Adipose tissue (tissue), 3 donors: ENCODE data around the gene TMPRSS9. TPM values are rescaled to one million over a fixed set of nuclear protein-coding genes. Genes with fewer than 3 reads are reported as not detected.
"Not testable (repeated sequence)": the region's sequence is repeated elsewhere in the genome, so short reads cannot be mapped to it uniquely, and the experiment has no call there.

ENCODE experiments used
- H3K27ac ChIP-seq: one replicate; pipeline ENCODE4 v1.5.1; 2013; ENCODE audit warnings: low read depth, low read length
- WGBS, 3 donors: extraction: QIAGEN DNeasy Blood & Tissue Kit; methylation state at CpG; one replicate each; pipeline ENCODE4 v1.1.7; 2013; 5-methylcytosine and 5-hydroxymethylcytosine counted together
- polyA plus RNA-seq, 3 donors: library from polyadenylated mRNA; stranded (reverse); fragments of 200-250 nt; gene quantifications; one replicate each; pipeline ENCODE4 v1.2.3, GENCODE V29; 2013
- donor health status: healthy with polysubstance abuse.
- donor health status: Bipolar disorder and iron deficiency.
- donor health status: healthy.

The TMPRSS9 gene
- polyA plus RNA-seq, 3 donors, result 0.09 to 0.75 TPM; not detected in 1

- no peak overlapping the region for H3K27ac ChIP-seq
- 73 to 84% (median 77%) methylated on average over 7 of the region's 7 CpGs for WGBS, 3 donors
These were observed 15.5 kb downstream of the TMPRSS9 start for GRCh38 chr19:2375353-2376121.

DNA sequence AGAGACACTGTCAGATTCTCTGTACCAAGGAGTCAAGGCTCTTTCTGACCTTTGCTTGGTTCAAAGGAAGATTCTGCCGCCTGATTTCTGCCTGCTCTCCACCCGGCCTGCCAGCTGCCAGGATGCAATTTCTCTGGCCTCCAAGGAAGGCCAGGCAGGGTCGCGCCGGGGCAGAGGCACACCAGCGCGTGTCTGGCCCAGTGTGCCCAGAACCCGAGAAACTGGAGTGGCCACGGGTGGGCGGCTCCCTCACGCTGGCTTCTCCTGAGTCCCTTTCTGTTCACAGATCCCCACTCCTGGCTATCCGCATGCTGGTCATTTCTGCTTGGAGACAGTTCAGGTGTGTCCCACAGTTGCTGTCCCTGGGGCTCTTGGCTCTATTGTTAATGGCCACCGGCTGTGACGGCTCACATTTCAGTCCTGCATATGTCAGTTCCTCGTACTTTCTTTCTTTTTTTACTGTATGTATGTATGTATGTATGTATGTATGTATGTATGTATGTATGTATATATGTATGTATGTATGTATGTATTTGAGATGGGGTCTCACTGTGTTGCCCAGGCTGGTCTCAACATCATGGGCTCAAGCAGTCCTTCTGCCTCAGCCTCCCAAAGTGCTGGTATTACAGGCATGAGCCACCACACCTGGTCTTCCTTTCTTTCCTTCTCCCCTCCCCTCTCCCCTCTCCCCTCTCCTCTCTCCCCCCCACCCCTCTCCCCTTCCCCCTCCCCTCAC, 16.9 kb downstream of the TMPRSS9 start:
- 69 to 79% (median 75%) methylated on average over 15 of the region's 15 CpGs for WGBS, 3 donors
- H3K27ac ChIP-seq, result no peak overlapping the region

GRCh38 chr19:2380567-2380966, 20.5 kb downstream of the TMPRSS9 start:
- H3K27ac ChIP-seq, result no peak overlapping the region
- 85 to 91% (median 88%) methylated on average over 2 of the region's 2 CpGs for WGBS, 3 donors

GRCh38 chr19:2381148-2381820, 21.2 kb downstream of the TMPRSS9 start:
- H3K27ac ChIP-seq, result no peak overlapping the region
- WGBS, 3 donors, result 52 to 69% (median 68%) methylated on average over 18 of the region's 18 CpGs

DNA sequence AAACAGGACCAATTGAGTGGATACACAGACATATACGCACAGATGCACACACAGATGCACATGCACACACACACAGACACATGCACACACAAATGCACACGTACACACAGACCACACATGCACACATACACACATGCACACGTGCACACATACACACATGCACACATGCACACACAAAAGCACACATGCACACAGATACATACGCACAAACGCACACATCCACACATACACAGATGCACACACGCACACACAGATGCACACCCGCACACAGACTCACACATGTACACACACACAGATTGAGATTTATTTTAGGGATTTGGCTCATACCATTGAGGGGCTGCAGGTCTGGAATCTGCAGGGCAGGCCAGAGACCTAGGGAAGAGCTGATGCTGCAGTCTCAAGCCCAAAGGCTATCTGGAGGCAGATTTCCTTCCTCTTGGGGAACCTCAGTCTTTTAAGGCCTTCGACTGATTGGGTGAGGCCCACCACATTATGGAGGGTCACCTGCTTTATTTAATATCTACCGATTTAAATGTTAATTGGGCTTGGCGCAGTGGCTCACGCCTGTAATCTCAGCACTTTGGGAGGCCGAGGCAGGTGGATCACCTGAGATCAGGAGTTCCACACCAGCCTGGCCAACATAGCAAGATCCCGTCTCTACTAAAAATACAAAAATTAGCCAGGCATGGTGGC, 22.6 kb downstream of the TMPRSS9 start:
- H3K27ac ChIP-seq, result no peak overlapping the region
- WGBS, 3 donors, result 85 to 89% (median 89%) methylated on average over 13 of the region's 13 CpGs

- no peak overlapping the region for H3K27ac ChIP-seq
- 21 to 25% (median 25%) methylated on average over 30 to 37 of the region's 37 CpGs for WGBS, 3 donors
These were observed 25.1 kb downstream of the TMPRSS9 start for GRCh38 chr19:2385053-2385721.

- WGBS, 3 donors, result 74 to 78% (median 74%) methylated on average over 20 of the region's 20 CpGs
- no peak overlapping the region for H3K27ac ChIP-seq
These were observed 27.6 kb downstream of the TMPRSS9 start for GRCh38 chr19:2387367-2388288.

- no peak overlapping the region for H3K27ac ChIP-seq
- WGBS, 3 donors, result 81 to 87% (median 84%) methylated on average over 21 of the region's 21 CpGs
These were observed 29.5 kb downstream of the TMPRSS9 start for GRCh38 chr19:2389594-2389993.

- WGBS, 3 donors, result 6 to 9% (median 6%) methylated on average over 10 of the region's 10 CpGs
- no peak overlapping the region for H3K27ac ChIP-seq
These were observed 31.2 kb downstream of the TMPRSS9 start for GRCh38 chr19:2391118-2391725.

- WGBS, 3 donors, result 63 to 71% (median 63%) methylated on average over 7 of the region's 7 CpGs
- H3K27ac ChIP-seq, result no peak overlapping the region
These were observed 32.3 kb downstream of the TMPRSS9 start for GRCh38 chr19:2392366-2392765.

- WGBS, 3 donors, result 69 to 79% (median 78%) methylated on average over 8 of the region's 8 CpGs
- not testable (repeated sequence) for H3K27ac ChIP-seq
These were observed 32.8 kb downstream of the TMPRSS9 start for GRCh38 chr19:2392899-2393298.

GRCh38 chr19:2394054-2394441, 34.0 kb downstream of the TMPRSS9 start:
- no peak overlapping the region for H3K27ac ChIP-seq
- WGBS, 3 donors, result 53 to 80% (median 61%) methylated on average over 8 of the region's 8 CpGs

- 44 to 61% (median 54%) methylated on average over 27 of the region's 27 CpGs for WGBS, 3 donors
- H3K27ac ChIP-seq, result no peak overlapping the region
These were observed 34.6 kb downstream of the TMPRSS9 start for GRCh38 chr19:2394442-2395292.

GRCh38 chr19:2395293-2395829, 35.3 kb downstream of the TMPRSS9 start:
- 87 to 89% (median 89%) methylated on average over 18 of the region's 18 CpGs for WGBS, 3 donors
- not testable (repeated sequence) for H3K27ac ChIP-seq

- not testable (repeated sequence) for H3K27ac ChIP-seq
- WGBS, 3 donors, result 92 to 96% (median 95%) methylated on average over 7 of the region's 7 CpGs
These were observed 37.1 kb downstream of the TMPRSS9 start for GRCh38 chr19:2397173-2397572.
